SU-DHL-6 (cell line): Measurements from ENCODE around the gene LZTR1.

Experiments
- CTCF ChIP-seq: fragments of 200-600 bp; sonication (generic); IDR thresholded peaks from one replicate; pipeline ENCODE4 v1.5.1; 2017; ENCODE audit warnings: antibody characterized with exemption, mild to moderate bottlenecking, low read length, moderate library complexity; ENCODE audit not compliant: insufficient read depth, poor library complexity, severe bottlenecking
- EZH2phosphoT487 ChIP-seq: fragments of 200-600 bp; sonication (generic), shearing (Covaris generic); conservative IDR thresholded peaks from 2 replicates; pipeline ENCODE4 v1.6.1; 2018; ENCODE audit warnings: mild to moderate bottlenecking, antibody characterized with exemption, low read length, moderate library complexity, mixed read lengths

DNA sequence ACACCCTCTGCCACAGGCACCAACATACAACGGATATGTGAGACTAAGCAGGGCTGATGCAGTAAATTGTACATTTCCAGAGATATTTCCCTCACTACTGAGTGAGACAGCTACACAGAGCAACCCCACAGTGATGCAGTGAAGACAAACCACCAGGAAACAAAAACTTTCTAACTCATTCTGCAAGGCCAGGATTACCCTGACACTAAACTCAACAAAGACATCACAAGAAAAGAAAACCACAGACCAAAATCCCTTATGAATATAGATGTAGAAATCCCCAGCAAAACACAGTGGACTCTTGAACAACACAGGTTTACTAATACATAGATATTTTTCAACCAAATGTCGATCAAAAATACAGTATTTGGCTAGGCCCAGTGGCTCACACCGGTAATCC lies 51.8 kb downstream of the LZTR1 start:
- TF ChIP-seq EZH2phosphoT487 (no peak), CTCF (no peak)
